Hepatocyte (in vitro differentiated cells): ENCODE results near the gene TULP4. TPM values are rescaled to one million over a fixed set of nuclear protein-coding genes. Genes with fewer than 3 reads are reported as not detected.

ENCODE experiments used
- DNase-seq: peaks from one replicate; pipeline ENCODE4 v3.0.0-alpha.2; 2016; ENCODE audit warnings: low spot score
- H2AFZ ChIP-seq: fragments of 200-600 bp; sonication (generic); 2 replicates; pipeline ENCODE4 v1.6.0; 2016; ENCODE audit warnings: antibody characterized with exemption, mild to moderate bottlenecking
- H3K27ac ChIP-seq: fragments of 200-600 bp; sonication (generic); 2 replicates; pipeline ENCODE4 v1.5.1; 2016; ENCODE audit warnings: mild to moderate bottlenecking
- H3K27me3 ChIP-seq: fragments of 200-600 bp; sonication (generic); 2 replicates; pipeline ENCODE4 v1.6.1; 2016
- H3K36me3 ChIP-seq: fragments of 200-600 bp; sonication (generic); replicated peaks from 2 replicates; pipeline ENCODE4 v1.5.1; 2016; ENCODE audit warnings: low read depth; ENCODE audit not compliant: insufficient read depth
- H3K4me1 ChIP-seq: fragments of 200-600 bp; sonication (generic); 2 replicates; pipeline ENCODE4 v1.5.1; 2016; ENCODE audit warnings: mild to moderate bottlenecking, moderate library complexity; ENCODE audit not compliant: insufficient read depth
- H3K4me2 ChIP-seq: fragments of 200-600 bp; sonication (generic); 2 replicates; pipeline ENCODE4 v1.6.0; 2016
- H3K4me3 ChIP-seq: fragments of 200-600 bp; sonication (generic); 2 replicates; pipeline ENCODE4 v1.5.1; 2016; ENCODE audit warnings: mild to moderate bottlenecking
- H3K79me2 ChIP-seq: fragments of 200-600 bp; sonication (generic); 2 replicates; pipeline ENCODE4 v1.6.0; 2017; ENCODE audit warnings: mild to moderate bottlenecking
- H3K9me2 ChIP-seq: fragments of 200-600 bp; sonication (generic); replicated peaks from 2 replicates; pipeline ENCODE4 v1.6.0; 2017; ENCODE audit warnings: mild to moderate bottlenecking; ENCODE audit not compliant: insufficient read depth
- H3K9me3 ChIP-seq: fragments of 200-600 bp; sonication (generic); 2 replicates; pipeline ENCODE4 v1.5.1; 2016; ENCODE audit warnings: low read depth, mild to moderate bottlenecking
- H4K20me1 ChIP-seq: fragments of 200-600 bp; sonication (generic); 2 replicates; pipeline ENCODE4 v1.6.0; 2016; ENCODE audit warnings: mild to moderate bottlenecking; ENCODE audit not compliant: insufficient read depth, poor library complexity, severe bottlenecking
- CTCF ChIP-seq: fragments of 200-600 bp; sonication (generic); IDR thresholded peaks from 2 replicates; pipeline ENCODE4 v1.5.1; 2016; ENCODE audit warnings: antibody characterized with exemption, mild to moderate bottlenecking; ENCODE audit not compliant: poor library complexity
- EZH2 ChIP-seq: fragments of 200-600 bp; sonication (generic); IDR thresholded peaks from 2 replicates; pipeline ENCODE4 v1.6.1; 2016; ENCODE audit warnings: antibody characterized with exemption, mild to moderate bottlenecking, borderline replicate concordance
- EZH2phosphoT487 ChIP-seq: fragments of 200-600 bp; sonication (generic); IDR thresholded peaks from one replicate; pipeline ENCODE4 v1.6.1; 2018; ENCODE audit warnings: antibody characterized with exemption, mild to moderate bottlenecking, low read depth, moderate library complexity; ENCODE audit not compliant: unreplicated experiment, severe bottlenecking
- WGBS: methylation state at CpG from one replicate; pipeline ENCODE4 v1.1.6; 2016; ENCODE audit warnings: low lambda C conversion rate; ENCODE audit errors: missing lambda C conversion rate; 5-methylcytosine and 5-hydroxymethylcytosine counted together
- polyA plus RNA-seq: library from polyadenylated mRNA; unstranded; fragments of >200 nt; fragmentation: Nextera tagmentation; extraction: Ambion mirVana; gene quantifications from 2 replicates; pipeline ENCODE4 v1.2.1, GENCODE V29; 2016
- total RNA-seq: library from RNA; depleted of rRNA; stranded (reverse); fragments of >200 nt; gene quantifications from 2 replicates; pipeline ENCODE4 v1.2.3, GENCODE V29; 2014

TULP4 gene
- total and polyA plus RNA-seq, 2 experiments from 2014 or later, result 30.1 to 129 TPM

- TF ChIP-seq EZH2phosphoT487 (no peak), CTCF (no peak), EZH2 (no peak)
- Histone ChIP-seq H3K9me2 (no peaks in the 10 kb centered on the region), H3K9me3 (no peaks in the 10 kb centered on the region), H3K4me3 (no peak overlapping the region), H3K4me1 (peaks cover 26% of the 10 kb centered on the region), H2AFZ (no peak overlapping the region), H3K4me2 (no peak overlapping the region), H3K27me3 (no peaks in the 10 kb centered on the region), H3K36me3 (no peaks in the 10 kb centered on the region), H3K27ac (no peak overlapping the region), H3K79me2 (no peaks in the 10 kb centered on the region), H4K20me1 (no peaks in the 10 kb centered on the region)
- WGBS, result 78% methylated on average over 5 of the region's 5 CpGs
- DNase-seq, result no peak
These were observed 160.2 kb downstream of the TULP4 start for GRCh38 chr6:158472447-158472846.

GRCh38 chr6:158474961-158475343 is 162.7 kb downstream of the TULP4 start:
- H3K9me3 ChIP-seq, result no peaks in the 10 kb centered on the region
- H4K20me1 ChIP-seq, result no peaks in the 10 kb centered on the region
- H3K27me3 ChIP-seq, result no peaks in the 10 kb centered on the region
- DNase-seq, result peak; percentile 11
- H3K79me2 ChIP-seq, result peaks cover 2% of the 10 kb centered on the region
- peak overlapping the region; percentile 51 for H3K4me2 ChIP-seq
- H3K4me1 ChIP-seq, result peaks cover 21% of the 10 kb centered on the region
- no peak for TF ChIP-seq EZH2
- no peak for TF ChIP-seq CTCF
- no peak for TF ChIP-seq EZH2phosphoT487
- no peak overlapping the region for H2AFZ ChIP-seq
- H3K27ac ChIP-seq, result peak overlapping the region; percentile 85
- no peaks in the 10 kb centered on the region for H3K36me3 ChIP-seq
- no peaks in the 10 kb centered on the region for H3K9me2 ChIP-seq
- WGBS, result 69% methylated on average over 5 of the region's 5 CpGs
- H3K4me3 ChIP-seq, result no peak overlapping the region

- H3K36me3 ChIP-seq, result no peaks in the 10 kb centered on the region
These were observed 163.4 kb downstream of the TULP4 start for GRCh38 chr6:158475344-158476302.

More at GRCh38 chr6:158475344-158476302, 163.4 kb downstream of the TULP4 start:
- Histone ChIP-seq H3K79me2 (peaks cover 2% of the 10 kb centered on the region), H4K20me1 (no peaks in the 10 kb centered on the region), H3K27ac (peak overlapping the region; percentile 85), H3K9me2 (no peaks in the 10 kb centered on the region), H3K4me2 (peak overlapping the region; percentile 51), H3K4me3 (no peak overlapping the region), H3K27me3 (no peaks in the 10 kb centered on the region), H2AFZ (no peak overlapping the region), H3K9me3 (no peaks in the 10 kb centered on the region), H3K4me1 (peaks cover 21% of the 10 kb centered on the region)
- peak; percentile 66 for DNase-seq
- TF ChIP-seq CTCF (no peak), EZH2phosphoT487 (no peak), EZH2 (no peak)
- WGBS, result 52% methylated on average over 15 of the region's 15 CpGs
